Activated T-helper 17 cell treated with anti-CD3 and anti-CD28 coated beads, Interleukin-2, amount 50 U/mL, for 72 hours (primary cell): ENCODE results near the gene TMTC3. TPM values are rescaled to one million over a fixed set of nuclear protein-coding genes. Genes with fewer than 3 reads are reported as not detected.
"Not testable (repeated sequence)": the region's sequence is repeated elsewhere in the genome, so short reads cannot be mapped to it uniquely, and the experiment has no call there.

Source experiments
- ATAC-seq: fragments of 150-1000 bp; cut with Tn5 transposase; replicated peaks from 2 replicates; pipeline ENCODE4 v1.10.0; 2021; ENCODE audit warnings: mild to moderate bottlenecking, moderate library complexity
- H3K27ac Mint-ChIP-seq: one replicate; pipeline ENCODE4 v1.8.0; 2022; ENCODE audit warnings: mixed read lengths
- H3K27me3 Mint-ChIP-seq: one replicate; pipeline ENCODE4 v1.8.0; 2022; ENCODE audit warnings: mixed read lengths
- H3K36me3 Mint-ChIP-seq: one replicate; pipeline ENCODE4 v1.8.0; 2022; ENCODE audit warnings: low read depth, mild to moderate bottlenecking, mixed read lengths
- H3K4me1 Mint-ChIP-seq: one replicate; pipeline ENCODE4 v1.8.0; 2022; ENCODE audit warnings: mixed read lengths
- H3K4me3 Mint-ChIP-seq: one replicate; pipeline ENCODE4 v1.8.0; 2022; ENCODE audit warnings: mild to moderate bottlenecking, mixed read lengths
- H3K9me3 Mint-ChIP-seq: one replicate; pipeline ENCODE4 v1.8.0; 2022; ENCODE audit warnings: mixed read lengths
- total RNA-seq, 2 donors: library from RNA; stranded (reverse); gene quantifications; one replicate each; pipeline ENCODE4 v1.2.3, GENCODE V29; 2022

TMTC3 gene
- total RNA-seq = 1 to 10 TPM; 6.9 TPM

DNA sequence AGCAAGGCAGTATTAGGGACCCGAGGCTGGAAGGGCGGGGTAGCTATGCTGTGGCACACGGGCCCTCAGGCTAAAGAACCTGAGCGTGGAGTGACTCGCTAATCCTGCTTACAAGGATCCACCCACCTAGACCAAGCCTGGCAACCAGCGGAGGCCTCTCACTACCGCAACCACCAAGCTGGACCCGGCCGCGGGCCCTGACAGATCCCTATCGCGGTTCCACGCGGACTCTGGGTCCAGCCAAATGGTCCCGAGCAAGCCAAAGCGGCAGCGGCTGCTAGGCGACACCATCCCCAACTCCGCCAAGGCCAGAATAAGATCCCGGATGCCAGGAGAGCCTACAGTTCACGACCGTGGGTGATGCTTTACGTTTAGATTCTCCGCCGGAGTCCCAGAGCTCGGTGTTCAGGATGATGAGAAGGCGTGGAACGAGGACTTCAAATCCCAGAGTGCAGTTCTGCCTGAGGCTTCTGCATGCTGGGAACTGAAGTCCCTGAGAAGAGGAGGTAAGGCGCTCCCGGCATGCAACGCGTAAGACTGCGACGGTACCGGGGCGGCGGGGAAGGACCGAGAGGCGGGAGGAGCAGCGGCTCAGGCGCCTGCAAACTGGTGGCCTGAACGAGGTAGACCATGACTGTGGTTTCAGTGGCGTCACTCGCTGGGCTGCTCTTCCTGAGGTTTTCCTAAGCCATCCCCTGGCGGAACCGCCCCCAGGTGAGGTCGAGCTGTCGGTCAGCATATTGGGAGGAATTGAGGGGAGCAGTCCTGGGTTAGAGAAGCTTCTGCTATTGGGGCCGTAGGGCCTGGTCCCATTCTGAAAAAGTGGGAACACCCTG lies at the start of gene TMTC3, which contains the start of gene CEP290:
TSS of gene TMTC3 (plus strand) at position 534 of the 836 bp plus-strand sequence. CDS start 6,009 bp downstream, outside the sequence.
TSS of gene CEP290 (minus strand) at position 315 of the 836 bp plus-strand sequence. CDS start 781 bp downstream, outside the sequence.
- Mint-ChIP-seq H3K27ac (peak within 1 kb of the TSS; percentile 96), H3K36me3 (peaks cover 35% of the 10 kb centered on the region), H3K27me3 (no peaks in the 10 kb centered on the region), H3K9me3 (no peaks in the 10 kb centered on the region), H3K4me1 (peaks cover 24% of the 10 kb centered on the region), H3K4me3 (peak within 1 kb of the TSS; percentile 89)
- peak; percentile 96 for ATAC-seq

DNA sequence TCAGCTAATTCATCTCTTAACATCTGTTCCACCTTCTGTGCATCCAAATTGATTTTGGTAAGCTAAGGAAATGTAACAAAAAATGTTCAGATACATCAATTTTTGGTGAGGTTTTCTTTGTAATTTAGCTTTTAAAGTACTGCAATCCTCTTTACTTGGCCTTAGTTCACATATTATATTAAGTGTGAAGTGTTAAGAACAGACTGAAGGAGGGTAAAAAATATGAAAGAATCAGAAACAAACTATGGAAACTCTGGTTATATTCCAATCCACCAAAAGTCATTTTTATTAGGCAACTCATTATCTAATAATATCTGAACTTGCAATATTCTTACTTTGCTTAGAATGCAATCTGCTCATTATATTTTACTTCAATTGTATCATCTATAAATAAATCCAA lies 49.3 kb upstream of the TMTC3 start:
- Mint-ChIP-seq H3K27ac (no peak overlapping the region), H3K4me3 (no peak overlapping the region), H3K9me3 (no peaks in the 10 kb centered on the region), H3K4me1 (no peaks in the 10 kb centered on the region), H3K27me3 (no peaks in the 10 kb centered on the region), H3K36me3 (peaks cover 68% of the 10 kb centered on the region)
- ATAC-seq = no peak

DNA sequence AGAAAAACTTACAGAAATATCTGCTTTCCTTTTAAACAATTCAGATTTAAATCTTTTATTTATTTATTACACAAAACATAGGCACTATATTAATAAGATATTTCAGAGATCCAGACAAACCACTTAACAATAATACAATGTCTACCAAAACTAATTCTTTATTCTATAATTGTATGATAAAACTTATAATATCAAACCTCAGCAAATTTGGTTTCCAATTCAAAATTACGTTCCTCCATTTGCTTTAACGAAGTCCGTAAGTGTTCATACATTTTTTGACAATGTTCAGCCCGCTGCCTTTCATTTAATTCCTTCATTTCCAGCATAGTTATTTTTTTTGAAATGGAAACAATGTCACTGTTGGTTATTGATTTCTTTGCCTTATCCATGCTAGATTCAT lies 48.5 kb upstream of the TMTC3 start:
- Mint-ChIP-seq H3K36me3 (peaks cover 72% of the 10 kb centered on the region), H3K4me3 (no peak overlapping the region), H3K27ac (no peak overlapping the region), H3K4me1 (no peaks in the 10 kb centered on the region), H3K9me3 (no peaks in the 10 kb centered on the region), H3K27me3 (no peaks in the 10 kb centered on the region)
- ATAC-seq = no peak

DNA sequence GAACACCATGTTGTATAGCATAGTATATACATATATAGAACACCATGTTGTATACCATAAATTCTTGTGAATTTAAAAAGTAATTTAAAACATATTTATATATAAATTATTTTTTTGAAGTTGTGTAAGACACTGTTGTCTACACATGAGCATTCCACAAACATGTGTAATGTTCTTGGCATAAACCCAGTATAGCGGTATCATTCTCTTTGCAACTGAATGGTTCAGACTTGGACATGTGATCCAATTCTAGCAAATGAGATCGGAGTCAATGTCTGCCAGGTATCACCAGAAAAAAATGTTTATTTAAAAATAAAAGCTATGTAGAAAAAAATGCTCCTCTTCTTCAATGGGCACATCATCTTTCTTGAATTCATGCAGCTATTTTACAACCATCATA lies 34.1 kb upstream of the TMTC3 start:
- Mint-ChIP-seq H3K27ac (no peak overlapping the region), H3K4me1 (no peaks in the 10 kb centered on the region), H3K36me3 (peaks cover 85% of the 10 kb centered on the region), H3K27me3 (no peaks in the 10 kb centered on the region), H3K4me3 (no peak overlapping the region), H3K9me3 (no peaks in the 10 kb centered on the region)
- no peak for ATAC-seq

DNA sequence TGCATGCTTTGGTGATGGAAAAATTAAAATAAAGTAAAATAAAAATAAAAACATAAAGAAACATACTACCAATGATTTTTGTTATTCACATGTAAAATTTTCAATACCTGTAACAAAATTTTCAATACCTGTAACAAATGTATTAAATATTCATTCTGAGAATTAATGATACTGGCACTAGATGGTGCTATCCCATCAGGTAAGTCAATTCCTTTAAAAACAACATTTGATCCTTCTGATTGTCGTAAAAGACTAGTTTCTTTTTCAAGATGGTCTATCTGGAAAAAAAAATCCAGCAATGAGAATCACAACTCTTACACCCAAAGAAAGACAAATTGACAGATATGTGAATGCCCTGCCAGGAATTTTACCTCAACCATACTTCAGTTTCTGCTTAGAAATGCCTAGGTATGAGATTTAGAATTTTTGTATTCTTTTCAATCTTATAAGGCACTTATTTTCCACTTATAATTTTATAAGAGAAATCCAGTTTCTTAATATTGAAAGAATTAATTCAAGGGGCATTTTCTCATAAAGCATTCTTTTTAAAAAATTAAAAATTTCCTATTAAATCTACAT lies 30.9 kb upstream of the TMTC3 start:
- no peak overlapping the region for H3K4me3 Mint-ChIP-seq
- H3K27ac Mint-ChIP-seq = no peak overlapping the region
- H3K4me1 Mint-ChIP-seq = no peaks in the 10 kb centered on the region
- H3K9me3 Mint-ChIP-seq = no peaks in the 10 kb centered on the region
- no peak for ATAC-seq
- H3K36me3 Mint-ChIP-seq = peaks cover 89% of the 10 kb centered on the region
- H3K27me3 Mint-ChIP-seq = no peaks in the 10 kb centered on the region

DNA sequence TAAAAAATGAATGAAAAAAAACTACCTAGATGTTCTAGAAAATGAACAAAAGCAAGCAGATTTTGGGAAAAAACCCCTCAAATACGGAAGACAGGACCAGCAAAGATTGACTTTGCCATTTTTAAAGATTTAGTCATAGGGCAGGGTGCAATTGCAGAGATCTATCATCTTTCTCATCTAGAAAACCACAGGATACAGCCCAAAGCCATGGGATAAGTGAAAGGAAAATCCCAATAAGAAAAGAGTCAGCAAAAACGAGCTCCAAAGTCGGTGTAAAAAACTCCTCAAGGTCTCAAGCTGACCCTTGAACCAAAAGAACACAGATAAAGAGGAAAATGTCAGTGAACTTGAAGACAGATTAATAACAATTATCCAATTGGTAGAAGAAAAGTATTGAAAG lies 28.2 kb upstream of the TMTC3 start:
- H3K4me1 Mint-ChIP-seq = no peaks in the 10 kb centered on the region
- peaks cover 96% of the 10 kb centered on the region for H3K36me3 Mint-ChIP-seq
- ATAC-seq = no peak
- no peaks in the 10 kb centered on the region for H3K27me3 Mint-ChIP-seq
- H3K27ac Mint-ChIP-seq = peak overlapping the region; percentile 11
- H3K4me3 Mint-ChIP-seq = no peak overlapping the region
- H3K9me3 Mint-ChIP-seq = no peaks in the 10 kb centered on the region

DNA sequence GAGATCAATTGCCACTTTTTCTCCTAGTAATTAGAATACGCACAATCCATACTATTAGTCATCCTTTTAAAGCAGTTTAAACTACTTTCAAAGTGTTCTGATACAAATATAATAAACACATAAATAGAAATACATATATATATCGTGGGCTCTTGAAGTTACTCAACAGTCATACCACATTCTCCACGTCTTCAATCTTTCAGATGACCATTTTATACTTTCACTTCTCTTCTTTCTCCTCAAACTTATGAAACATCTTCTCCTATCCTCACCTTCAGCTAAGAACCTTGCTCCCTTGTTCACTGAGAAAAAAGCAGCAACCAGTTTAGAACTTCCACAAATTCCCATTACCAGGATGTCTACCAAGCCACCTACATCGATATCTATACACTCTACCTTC lies 19.4 kb upstream of the TMTC3 start:
- peaks cover 30% of the 10 kb centered on the region for H3K36me3 Mint-ChIP-seq
- H3K9me3 Mint-ChIP-seq = no peaks in the 10 kb centered on the region
- no peak overlapping the region for H3K27ac Mint-ChIP-seq
- no peaks in the 10 kb centered on the region for H3K4me1 Mint-ChIP-seq
- no peak for ATAC-seq
- no peaks in the 10 kb centered on the region for H3K27me3 Mint-ChIP-seq
- H3K4me3 Mint-ChIP-seq = no peak overlapping the region

DNA sequence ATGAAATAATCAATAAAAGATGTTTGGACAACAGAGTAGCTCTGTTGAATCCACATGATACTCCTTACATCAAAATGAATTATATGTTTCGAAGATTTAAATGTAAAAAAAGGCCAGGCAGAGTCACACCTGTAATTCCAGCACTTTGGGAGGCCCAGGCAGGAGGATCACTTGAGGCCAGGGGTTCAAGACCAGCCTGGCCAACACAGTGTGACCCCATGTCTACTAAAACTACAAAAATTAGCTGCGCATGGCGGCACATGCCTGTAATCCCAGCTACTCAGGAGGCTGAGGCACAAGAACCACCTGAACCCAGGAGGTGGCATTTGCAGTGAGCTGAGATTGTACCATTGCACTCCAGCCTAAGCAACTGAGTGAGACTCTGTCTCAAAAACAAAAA lies 15.0 kb upstream of the TMTC3 start:
- Mint-ChIP-seq H3K4me3 (no peak overlapping the region), H3K9me3 (no peaks in the 10 kb centered on the region), H3K27ac (no peak overlapping the region), H3K27me3 (no peaks in the 10 kb centered on the region), H3K4me1 (no peaks in the 10 kb centered on the region), H3K36me3 (peaks cover 47% of the 10 kb centered on the region)
- no peak for ATAC-seq

DNA sequence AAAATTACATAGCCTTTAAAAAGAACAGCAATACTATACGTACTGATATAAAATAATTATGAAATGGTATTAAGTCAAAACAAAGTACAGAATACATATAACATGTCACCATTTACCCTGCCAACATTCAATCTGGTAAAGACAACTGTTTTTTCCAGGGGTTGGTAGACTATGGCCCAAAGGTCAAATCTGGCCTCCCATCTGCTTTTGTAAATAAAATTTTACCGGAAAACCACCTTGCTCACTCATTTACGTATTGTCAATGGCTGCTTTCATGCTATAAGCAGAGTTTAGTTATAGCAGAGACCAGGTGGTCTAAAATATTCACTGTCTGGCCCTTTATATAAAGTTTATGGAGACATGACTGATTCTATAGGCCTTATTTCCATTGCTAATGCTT lies 14.3 kb upstream of the TMTC3 start:
- Mint-ChIP-seq H3K36me3 (peaks cover 54% of the 10 kb centered on the region), H3K27ac (no peak overlapping the region), H3K4me3 (no peak overlapping the region), H3K9me3 (no peaks in the 10 kb centered on the region), H3K27me3 (no peaks in the 10 kb centered on the region), H3K4me1 (no peaks in the 10 kb centered on the region)
- ATAC-seq = no peak

DNA sequence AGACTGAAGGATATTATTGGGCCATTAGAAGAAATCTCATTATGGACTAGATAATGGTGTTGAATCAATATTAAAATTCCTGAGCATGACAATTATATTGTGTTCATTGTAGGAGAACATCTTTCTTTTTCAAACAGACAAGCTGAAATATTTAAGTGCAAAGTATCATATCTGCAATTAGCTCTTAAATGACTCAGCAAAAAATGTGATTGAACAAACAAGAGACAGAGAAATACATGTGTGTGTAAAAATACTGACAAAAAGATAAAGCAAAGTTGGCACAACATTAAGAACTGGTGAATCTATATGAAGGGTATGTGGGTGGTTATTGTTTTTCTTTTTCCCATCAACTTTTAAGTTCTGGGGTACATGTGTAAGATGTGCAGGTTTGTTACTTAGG lies 9.7 kb upstream of the TMTC3 start:
- no peak overlapping the region for H3K27ac Mint-ChIP-seq
- no peak for ATAC-seq
- no peak overlapping the region for H3K4me3 Mint-ChIP-seq
- H3K9me3 Mint-ChIP-seq = no peaks in the 10 kb centered on the region
- H3K27me3 Mint-ChIP-seq = no peaks in the 10 kb centered on the region
- H3K4me1 Mint-ChIP-seq = no peaks in the 10 kb centered on the region
- H3K36me3 Mint-ChIP-seq = peaks cover 69% of the 10 kb centered on the region

DNA sequence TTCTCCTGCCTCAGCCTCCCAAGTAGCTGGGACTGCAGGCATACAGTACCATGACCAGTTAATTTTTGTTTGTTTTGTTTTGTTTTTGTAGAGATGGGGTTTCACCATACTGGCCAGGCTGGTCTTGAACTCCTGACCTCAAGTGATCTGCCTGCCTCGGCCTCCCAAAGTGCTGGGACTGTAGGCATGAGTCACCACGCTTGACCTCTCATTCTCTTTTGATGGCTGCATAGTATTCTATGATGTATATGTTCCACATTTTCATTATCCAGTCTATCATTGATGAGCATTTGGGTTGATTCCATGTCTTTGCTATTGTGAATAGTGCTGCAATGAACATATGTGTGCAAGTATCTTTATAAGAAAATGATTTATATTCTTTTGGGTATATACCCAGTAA lies 8.9 kb upstream of the TMTC3 start:
- H3K27ac Mint-ChIP-seq, H3K4me1 Mint-ChIP-seq, H3K9me3 Mint-ChIP-seq, H3K4me3 Mint-ChIP-seq, ATAC-seq, H3K27me3 Mint-ChIP-seq: not testable (repeated sequence)
- H3K36me3 Mint-ChIP-seq = peaks cover 72% of the 10 kb centered on the region

DNA sequence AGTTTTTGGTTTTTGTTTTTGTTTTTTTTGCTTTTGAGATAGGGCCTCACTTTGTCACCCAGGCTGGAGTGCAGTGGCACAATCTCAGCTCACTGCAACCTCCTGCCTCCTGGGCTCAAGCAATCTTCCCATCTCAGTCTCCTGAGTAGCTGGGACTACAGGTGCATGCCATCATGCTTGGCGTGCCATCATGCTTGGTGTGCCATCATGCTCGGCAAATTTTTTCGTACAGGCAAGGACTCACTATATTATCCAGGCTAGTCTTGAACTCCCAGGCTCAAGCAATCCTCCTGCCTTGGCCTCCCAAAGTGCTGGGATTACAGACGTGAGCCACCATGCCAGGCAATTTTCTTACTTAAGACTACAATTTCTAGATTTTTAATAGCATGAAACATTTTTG lies 2.4 kb upstream of the TMTC3 start:
- H3K4me3 Mint-ChIP-seq, ATAC-seq, H3K27ac Mint-ChIP-seq, H3K9me3 Mint-ChIP-seq, H3K27me3 Mint-ChIP-seq: not testable (repeated sequence)
- peaks cover 37% of the 10 kb centered on the region for H3K36me3 Mint-ChIP-seq
- peaks cover 17% of the 10 kb centered on the region for H3K4me1 Mint-ChIP-seq

DNA sequence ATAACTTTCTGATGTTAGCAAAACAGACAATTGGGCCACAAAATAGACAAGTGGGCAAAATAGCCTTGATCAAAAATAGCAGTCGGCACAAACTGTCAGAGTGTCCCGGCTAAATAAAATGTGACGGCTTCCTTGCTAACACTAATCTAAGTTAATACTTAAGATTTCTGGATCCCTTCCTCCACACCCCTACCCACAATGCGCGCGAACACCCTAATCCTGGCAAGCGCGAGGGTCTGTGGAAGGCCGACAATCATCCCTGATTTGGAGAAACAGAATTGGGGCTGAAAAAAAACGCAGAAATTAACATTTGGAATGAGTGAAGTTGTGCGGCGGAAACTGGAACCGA lies 708 bp upstream of the TMTC3 start:
- Mint-ChIP-seq H3K27ac (peak overlapping the region; percentile 96), H3K27me3 (no peaks in the 10 kb centered on the region), H3K9me3 (no peaks in the 10 kb centered on the region), H3K36me3 (peaks cover 39% of the 10 kb centered on the region), H3K4me1 (peaks cover 24% of the 10 kb centered on the region), H3K4me3 (peak overlapping the region; percentile 89)
- no peak for ATAC-seq

DNA sequence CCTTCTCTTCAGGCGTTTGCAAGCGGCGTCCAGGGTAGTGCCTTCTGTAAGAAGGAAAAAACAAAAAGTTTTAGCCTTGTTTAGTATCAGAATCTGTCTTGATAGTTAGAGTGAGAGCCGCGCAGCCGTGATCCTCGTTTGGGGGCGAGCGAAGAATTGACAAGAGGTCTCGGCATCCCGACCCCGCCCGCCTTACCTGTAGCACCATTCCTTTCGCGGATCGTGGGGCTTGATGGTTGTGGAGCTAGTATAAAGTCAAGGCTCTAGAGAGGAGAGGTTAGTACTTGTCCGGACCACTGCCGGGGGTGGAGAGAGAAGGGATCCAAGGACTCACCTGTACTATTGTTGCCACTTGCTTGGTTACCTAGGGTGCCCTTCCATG lies 494 bp downstream of the TMTC3 start:
- H3K27me3 Mint-ChIP-seq = no peaks in the 10 kb centered on the region
- peak overlapping the region; percentile 89 for H3K4me3 Mint-ChIP-seq
- H3K9me3 Mint-ChIP-seq = no peaks in the 10 kb centered on the region
- peaks cover 24% of the 10 kb centered on the region for H3K4me1 Mint-ChIP-seq
- ATAC-seq = peak; percentile 7
- H3K27ac Mint-ChIP-seq = peak overlapping the region; percentile 96
- peaks cover 30% of the 10 kb centered on the region for H3K36me3 Mint-ChIP-seq

DNA sequence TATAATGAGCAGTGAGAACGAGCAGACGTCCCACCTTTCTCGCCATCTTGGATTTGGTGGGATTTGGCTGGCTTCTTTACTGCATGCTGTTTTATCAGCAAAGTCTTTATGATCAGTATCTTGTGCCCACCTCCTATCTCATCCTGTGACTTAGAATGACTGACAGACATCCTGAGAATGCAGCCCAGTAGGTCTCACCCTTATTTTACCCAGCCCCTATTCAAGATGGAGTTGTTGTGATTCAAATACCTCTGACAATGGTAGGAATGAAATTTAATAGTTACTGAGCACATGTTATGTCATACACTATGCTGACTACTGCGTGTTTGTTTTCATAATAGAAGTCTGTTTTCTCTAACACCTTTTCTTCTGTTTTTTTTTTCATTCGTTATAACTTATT lies 1.9 kb downstream of the TMTC3 start:
- H3K4me1 Mint-ChIP-seq = peaks cover 14% of the 10 kb centered on the region
- H3K27ac Mint-ChIP-seq = no peak overlapping the region
- H3K27me3 Mint-ChIP-seq = no peaks in the 10 kb centered on the region
- no peaks in the 10 kb centered on the region for H3K9me3 Mint-ChIP-seq
- peak overlapping the region; percentile 89 for H3K4me3 Mint-ChIP-seq
- H3K36me3 Mint-ChIP-seq = peaks cover 23% of the 10 kb centered on the region
- no peak for ATAC-seq
